Osteocyte (in vitro differentiated cells): ENCODE data around the gene PRPS1L1. TPM values are rescaled to one million over a fixed set of nuclear protein-coding genes. Genes with fewer than 3 reads are reported as not detected.

Experiments
- DNase-seq: peaks from one replicate; pipeline ENCODE4 v3.0.0; 2021; ENCODE audit warnings: mixed read lengths; ENCODE audit not compliant: unreplicated experiment; ENCODE audit errors: extremely low spot score
- H3K27ac Mint-ChIP-seq: one replicate; pipeline ENCODE4 v1.8.0; 2021; ENCODE audit warnings: mild to moderate bottlenecking, mixed read lengths; ENCODE audit not compliant: unreplicated experiment
- H3K27me3 Mint-ChIP-seq: one replicate; pipeline ENCODE4 v1.8.0; 2021; ENCODE audit warnings: mixed read lengths; ENCODE audit not compliant: unreplicated experiment
- H3K36me3 Mint-ChIP-seq: one replicate; pipeline ENCODE4 v1.8.0; 2021; ENCODE audit warnings: mixed read lengths; ENCODE audit not compliant: unreplicated experiment
- H3K4me1 Mint-ChIP-seq: one replicate; pipeline ENCODE4 v1.8.0; 2021; ENCODE audit warnings: mixed read lengths; ENCODE audit not compliant: unreplicated experiment
- H3K4me3 Mint-ChIP-seq: one replicate; pipeline ENCODE4 v1.8.0; 2021; ENCODE audit warnings: mild to moderate bottlenecking, moderate library complexity, mixed read lengths; ENCODE audit not compliant: unreplicated experiment
- H3K9me3 Mint-ChIP-seq: one replicate; pipeline ENCODE4 v1.8.0; 2021; ENCODE audit warnings: mixed read lengths; ENCODE audit not compliant: unreplicated experiment
- total RNA-seq: library from RNA; stranded (reverse); gene quantifications from 2 replicates; pipeline ENCODE4 v1.2.1, GENCODE V29; 2021
- TF ChIP-seq, protein P1 (sequence below): fragments of 200-600 bp; sonication (generic); IDR thresholded peaks from 2 replicates; pipeline ENCODE4 v1.5.0; 2021; ENCODE audit warnings: antibody characterized with exemption, mild to moderate bottlenecking, moderate library complexity

The PRPS1L1 gene
- total RNA-seq, 1 donor from 2014 or later = not detected

GRCh38 chr7:18016547-18017444 is 10.8 kb downstream of the PRPS1L1 start:
- DNase-seq = no peak
- no peak overlapping the region for H3K27ac Mint-ChIP-seq
- H3K4me1 Mint-ChIP-seq = peaks cover 17% of the 10 kb centered on the region
- no peaks in the 10 kb centered on the region for H3K27me3 Mint-ChIP-seq
- no peaks in the 10 kb centered on the region for H3K36me3 Mint-ChIP-seq
- no peak overlapping the region for H3K4me3 Mint-ChIP-seq
- H3K9me3 Mint-ChIP-seq = no peaks in the 10 kb centered on the region
- TF ChIP-seq, protein P1, sequence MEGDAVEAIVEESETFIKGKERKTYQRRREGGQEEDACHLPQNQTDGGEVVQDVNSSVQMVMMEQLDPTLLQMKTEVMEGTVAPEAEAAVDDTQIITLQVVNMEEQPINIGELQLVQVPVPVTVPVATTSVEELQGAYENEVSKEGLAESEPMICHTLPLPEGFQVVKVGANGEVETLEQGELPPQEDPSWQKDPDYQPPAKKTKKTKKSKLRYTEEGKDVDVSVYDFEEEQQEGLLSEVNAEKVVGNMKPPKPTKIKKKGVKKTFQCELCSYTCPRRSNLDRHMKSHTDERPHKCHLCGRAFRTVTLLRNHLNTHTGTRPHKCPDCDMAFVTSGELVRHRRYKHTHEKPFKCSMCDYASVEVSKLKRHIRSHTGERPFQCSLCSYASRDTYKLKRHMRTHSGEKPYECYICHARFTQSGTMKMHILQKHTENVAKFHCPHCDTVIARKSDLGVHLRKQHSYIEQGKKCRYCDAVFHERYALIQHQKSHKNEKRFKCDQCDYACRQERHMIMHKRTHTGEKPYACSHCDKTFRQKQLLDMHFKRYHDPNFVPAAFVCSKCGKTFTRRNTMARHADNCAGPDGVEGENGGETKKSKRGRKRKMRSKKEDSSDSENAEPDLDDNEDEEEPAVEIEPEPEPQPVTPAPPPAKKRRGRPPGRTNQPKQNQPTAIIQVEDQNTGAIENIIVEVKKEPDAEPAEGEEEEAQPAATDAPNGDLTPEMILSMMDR = no peak

DNA sequence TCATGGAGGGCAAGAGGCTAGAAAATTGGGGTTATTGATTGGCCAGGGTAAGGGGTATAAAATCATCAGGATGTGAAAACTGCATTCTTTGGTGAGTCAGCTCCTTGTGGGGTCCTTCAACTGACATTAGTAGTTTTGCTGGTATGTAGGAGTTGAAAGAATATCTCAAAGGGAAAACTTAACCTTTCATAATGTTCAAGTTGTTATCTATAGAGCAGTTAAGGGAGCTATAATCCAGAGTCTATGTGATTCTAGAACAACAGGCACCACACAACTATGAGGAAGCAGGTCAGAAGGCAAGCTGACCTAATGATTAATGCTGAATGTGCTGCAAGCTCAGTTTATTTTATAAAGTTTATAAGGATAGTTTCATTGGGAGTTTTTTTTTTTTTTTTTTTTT is 13.7 kb downstream of the PRPS1L1 start:
- no peak overlapping the region for H3K27ac Mint-ChIP-seq
- TF ChIP-seq, protein P1 = no peak
- H3K4me3 Mint-ChIP-seq = no peak overlapping the region
- no peak for DNase-seq
- H3K36me3 Mint-ChIP-seq = peaks cover 2% of the 10 kb centered on the region
- no peaks in the 10 kb centered on the region for H3K27me3 Mint-ChIP-seq
- H3K9me3 Mint-ChIP-seq = no peaks in the 10 kb centered on the region
- peaks cover 6% of the 10 kb centered on the region for H3K4me1 Mint-ChIP-seq

DNA sequence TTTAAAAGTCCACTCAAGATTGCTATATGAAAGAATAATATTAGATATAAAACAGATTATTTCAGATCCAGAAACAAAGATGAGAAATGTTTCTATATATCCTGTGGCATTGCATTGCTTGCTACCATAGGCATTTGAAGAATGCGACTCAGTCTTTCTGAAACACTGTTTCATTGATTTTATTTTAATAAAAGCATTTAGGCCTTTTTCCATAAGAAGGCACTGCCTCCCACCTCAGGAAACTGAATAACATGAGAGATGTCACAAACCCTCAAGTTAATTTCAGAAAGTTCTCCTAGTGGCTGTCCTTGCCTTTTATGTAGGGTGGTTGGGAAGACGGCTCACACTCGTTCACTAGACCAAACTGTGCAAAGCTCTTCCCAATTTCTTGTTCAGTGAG is 23.3 kb downstream of the PRPS1L1 start:
- TF ChIP-seq, protein P1 = no peak
- Mint-ChIP-seq H3K9me3 (peaks cover 9% of the 10 kb centered on the region), H3K27ac (peak overlapping the region; percentile 15), H3K27me3 (no peaks in the 10 kb centered on the region), H3K36me3 (no peaks in the 10 kb centered on the region), H3K4me1 (peaks cover 16% of the 10 kb centered on the region), H3K4me3 (no peak overlapping the region)
- no peak for DNase-seq

DNA sequence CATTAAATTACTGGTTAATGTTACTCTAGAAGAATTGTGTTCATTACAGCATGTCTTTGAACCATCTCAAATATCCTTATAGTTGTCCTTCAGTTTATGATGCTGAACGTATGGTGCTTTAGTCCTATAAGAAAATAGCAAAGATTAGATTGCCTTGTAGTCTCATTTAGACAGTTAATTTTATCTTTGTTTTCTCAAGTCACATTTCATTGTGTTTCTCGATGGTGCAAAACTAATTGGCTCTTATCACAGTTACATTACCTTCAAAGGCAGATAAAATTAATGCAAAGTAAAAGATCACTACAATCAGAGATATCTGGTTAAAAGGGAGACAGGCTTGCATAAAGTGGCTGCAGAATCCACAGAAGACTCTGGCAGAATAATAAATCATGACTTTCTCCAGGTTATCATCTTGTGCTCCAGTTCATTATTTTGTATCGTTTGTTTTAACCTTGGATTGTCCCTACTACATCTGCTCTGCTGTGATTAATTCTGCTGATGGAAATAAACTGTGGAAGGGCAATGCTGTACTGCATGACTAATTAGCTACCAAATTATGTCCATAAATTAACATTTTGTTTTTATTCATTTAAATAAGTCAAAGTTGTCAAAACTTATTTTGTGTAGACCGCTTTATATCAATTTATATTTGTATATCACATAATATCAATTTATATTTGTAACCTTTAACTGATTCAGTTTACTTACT is 24.2 kb downstream of the PRPS1L1 start:
- H3K27me3 Mint-ChIP-seq = no peaks in the 10 kb centered on the region
- H3K27ac Mint-ChIP-seq = no peak overlapping the region
- no peak overlapping the region for H3K4me3 Mint-ChIP-seq
- no peaks in the 10 kb centered on the region for H3K36me3 Mint-ChIP-seq
- TF ChIP-seq, protein P1 = no peak
- H3K9me3 Mint-ChIP-seq = peaks cover 15% of the 10 kb centered on the region
- peaks cover 16% of the 10 kb centered on the region for H3K4me1 Mint-ChIP-seq
- no peak for DNase-seq

GRCh38 chr7:17998692-17999091 is 29.0 kb downstream of the PRPS1L1 start:
- Mint-ChIP-seq H3K4me3 (no peak overlapping the region), H3K4me1 (no peaks in the 10 kb centered on the region), H3K9me3 (peaks cover 13% of the 10 kb centered on the region), H3K27ac (no peak overlapping the region), H3K36me3 (no peaks in the 10 kb centered on the region), H3K27me3 (peaks cover 3% of the 10 kb centered on the region)
- TF ChIP-seq, protein P1 = no peak
- no peak for DNase-seq
